Body of pancreas (tissue), 4 donors: Measurements from ENCODE around the gene SLC8A2.

Source experiments
- CTCF ChIP-seq, 7 experiments: fragments of 450-650 bp in 4 of 7; fragments of 200-600 bp in 3 of 7; sonication (generic) in 3 of 7; IDR thresholded peaks; one replicate each; pipeline ENCODE4 v1.5.1; 2016 to 2019; ENCODE audit warnings: antibody characterized with exemption in 7 of 7
- POLR2A ChIP-seq, 3 donors: fragments of 450-650 bp; IDR thresholded peaks; one replicate each; pipeline ENCODE4 v1.6.1; 2016; ENCODE audit warnings: antibody characterized with exemption in 3 of 3, mild to moderate bottlenecking in 2 of 3

- no peak for TF ChIP-seq CTCF (IDR thresholded peaks at IDR 0.05)
- TF ChIP-seq POLR2A (IDR thresholded peaks at IDR 0.05): no peak
Measured at GRCh38 chr19:47456721-47457474, 14.8 kb downstream of the SLC8A2 start.
